ENCODE data around the gene SOX12.

The SOX12 gene

DNA sequence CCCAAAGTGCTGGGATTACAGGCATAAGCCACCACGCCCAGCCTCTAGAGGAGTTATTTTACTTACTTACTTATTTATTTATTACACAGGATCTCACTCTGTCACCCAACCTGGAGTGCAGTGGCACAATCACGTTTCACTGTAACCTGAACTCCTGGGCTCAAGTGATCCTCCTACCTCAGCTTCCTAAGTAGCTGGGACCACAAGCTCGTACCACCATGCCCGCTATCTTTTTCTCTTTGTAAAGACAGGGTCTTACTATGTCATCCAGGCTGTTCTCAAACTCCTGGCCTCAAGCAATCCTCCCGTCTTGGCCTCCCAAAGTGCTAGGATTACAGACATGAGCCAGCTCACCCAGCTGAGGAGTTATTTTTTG, 53.6 kb downstream of the SOX12 start:
- no peak for DNase-seq (ENCODE audit: extremely low spot score)
- CTCF ChIA-PET, result interaction anchor here (1.0 to 1.6 kb wide), 2 partner anchors 16 to 24 kb away, joined by 3 to 5 read pairs; no protein-coding TSS in a partner anchor
- TF ChIP-seq, protein P1, sequence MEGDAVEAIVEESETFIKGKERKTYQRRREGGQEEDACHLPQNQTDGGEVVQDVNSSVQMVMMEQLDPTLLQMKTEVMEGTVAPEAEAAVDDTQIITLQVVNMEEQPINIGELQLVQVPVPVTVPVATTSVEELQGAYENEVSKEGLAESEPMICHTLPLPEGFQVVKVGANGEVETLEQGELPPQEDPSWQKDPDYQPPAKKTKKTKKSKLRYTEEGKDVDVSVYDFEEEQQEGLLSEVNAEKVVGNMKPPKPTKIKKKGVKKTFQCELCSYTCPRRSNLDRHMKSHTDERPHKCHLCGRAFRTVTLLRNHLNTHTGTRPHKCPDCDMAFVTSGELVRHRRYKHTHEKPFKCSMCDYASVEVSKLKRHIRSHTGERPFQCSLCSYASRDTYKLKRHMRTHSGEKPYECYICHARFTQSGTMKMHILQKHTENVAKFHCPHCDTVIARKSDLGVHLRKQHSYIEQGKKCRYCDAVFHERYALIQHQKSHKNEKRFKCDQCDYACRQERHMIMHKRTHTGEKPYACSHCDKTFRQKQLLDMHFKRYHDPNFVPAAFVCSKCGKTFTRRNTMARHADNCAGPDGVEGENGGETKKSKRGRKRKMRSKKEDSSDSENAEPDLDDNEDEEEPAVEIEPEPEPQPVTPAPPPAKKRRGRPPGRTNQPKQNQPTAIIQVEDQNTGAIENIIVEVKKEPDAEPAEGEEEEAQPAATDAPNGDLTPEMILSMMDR (IDR thresholded peaks at IDR 0.05; ENCODE audit: control extremely low read depth, extremely low read depth, low read depth, missing control alignments), result no peak
- POLR2A ChIA-PET, result no interaction called here

Measured in GM10248 (cell line).